D721Med (cell line): ENCODE measurements around the gene SPSB4.

Experiments used
- DNase-seq: peaks from one replicate; pipeline ENCODE4 v3.0.0; 2011; ENCODE audit warnings: low spot score; ENCODE audit not compliant: insufficient read length
- FAIRE-seq: peaks from 2 replicates; lab custom pipeline; 2011; peaks lifted over from hg19 to GRCh38; lab: Jason Lieb, UNC
- TF ChIP-seq, protein P1 (sequence below): IDR thresholded peaks from 2 replicates; pipeline ENCODE4 v1.5.1; 2012; ENCODE audit warnings: mild to moderate bottlenecking, control low read depth; ENCODE audit not compliant: insufficient read depth; ENCODE audit errors: missing control alignments

Gene SPSB4

DNA sequence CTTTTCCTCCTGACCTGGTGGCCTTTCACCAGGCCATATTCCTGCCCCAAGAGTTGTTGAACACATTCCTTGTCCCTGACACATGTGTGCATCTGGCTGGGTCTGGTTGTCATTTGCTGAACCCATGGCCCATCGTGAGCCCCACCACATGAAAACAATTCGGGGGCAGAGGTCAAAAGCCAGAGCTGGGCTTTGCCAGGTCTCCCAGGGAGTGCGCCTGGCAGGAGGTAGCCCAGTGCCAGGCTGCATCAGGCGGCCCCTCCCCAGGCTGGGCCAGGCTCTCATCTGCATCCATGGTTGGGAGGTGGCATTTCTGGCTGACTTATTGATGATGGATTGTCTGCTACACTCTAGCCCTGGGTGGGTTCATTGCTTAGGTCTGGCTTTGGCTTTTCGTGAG is 30.9 kb downstream of the SPSB4 start:
- FAIRE-seq (no peak), DNase-seq (no peak)
- TF ChIP-seq, protein P1, sequence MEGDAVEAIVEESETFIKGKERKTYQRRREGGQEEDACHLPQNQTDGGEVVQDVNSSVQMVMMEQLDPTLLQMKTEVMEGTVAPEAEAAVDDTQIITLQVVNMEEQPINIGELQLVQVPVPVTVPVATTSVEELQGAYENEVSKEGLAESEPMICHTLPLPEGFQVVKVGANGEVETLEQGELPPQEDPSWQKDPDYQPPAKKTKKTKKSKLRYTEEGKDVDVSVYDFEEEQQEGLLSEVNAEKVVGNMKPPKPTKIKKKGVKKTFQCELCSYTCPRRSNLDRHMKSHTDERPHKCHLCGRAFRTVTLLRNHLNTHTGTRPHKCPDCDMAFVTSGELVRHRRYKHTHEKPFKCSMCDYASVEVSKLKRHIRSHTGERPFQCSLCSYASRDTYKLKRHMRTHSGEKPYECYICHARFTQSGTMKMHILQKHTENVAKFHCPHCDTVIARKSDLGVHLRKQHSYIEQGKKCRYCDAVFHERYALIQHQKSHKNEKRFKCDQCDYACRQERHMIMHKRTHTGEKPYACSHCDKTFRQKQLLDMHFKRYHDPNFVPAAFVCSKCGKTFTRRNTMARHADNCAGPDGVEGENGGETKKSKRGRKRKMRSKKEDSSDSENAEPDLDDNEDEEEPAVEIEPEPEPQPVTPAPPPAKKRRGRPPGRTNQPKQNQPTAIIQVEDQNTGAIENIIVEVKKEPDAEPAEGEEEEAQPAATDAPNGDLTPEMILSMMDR = no peak

DNA sequence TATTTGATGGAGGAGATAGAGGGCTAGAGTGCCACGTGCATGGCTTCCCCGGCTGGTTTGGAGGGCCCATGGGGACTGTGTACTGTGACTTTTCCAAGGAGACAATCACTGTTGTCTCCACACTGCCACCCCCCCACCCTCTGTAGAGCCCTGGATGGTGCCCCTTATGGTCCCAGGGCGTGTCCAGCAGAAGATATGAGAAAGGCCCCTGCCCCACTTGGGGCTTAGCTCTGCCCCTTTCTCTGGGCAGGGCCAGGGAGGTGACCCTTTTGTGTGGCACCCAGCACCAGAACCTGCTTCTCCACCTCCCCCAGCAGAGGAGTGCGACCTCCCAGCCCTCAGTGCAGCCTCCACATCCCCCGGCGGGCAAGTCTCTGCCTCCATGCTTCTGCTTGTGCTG is 32.1 kb downstream of the SPSB4 start:
- no peak for DNase-seq
- no peak for FAIRE-seq
- TF ChIP-seq, protein P1 = no peak

DNA sequence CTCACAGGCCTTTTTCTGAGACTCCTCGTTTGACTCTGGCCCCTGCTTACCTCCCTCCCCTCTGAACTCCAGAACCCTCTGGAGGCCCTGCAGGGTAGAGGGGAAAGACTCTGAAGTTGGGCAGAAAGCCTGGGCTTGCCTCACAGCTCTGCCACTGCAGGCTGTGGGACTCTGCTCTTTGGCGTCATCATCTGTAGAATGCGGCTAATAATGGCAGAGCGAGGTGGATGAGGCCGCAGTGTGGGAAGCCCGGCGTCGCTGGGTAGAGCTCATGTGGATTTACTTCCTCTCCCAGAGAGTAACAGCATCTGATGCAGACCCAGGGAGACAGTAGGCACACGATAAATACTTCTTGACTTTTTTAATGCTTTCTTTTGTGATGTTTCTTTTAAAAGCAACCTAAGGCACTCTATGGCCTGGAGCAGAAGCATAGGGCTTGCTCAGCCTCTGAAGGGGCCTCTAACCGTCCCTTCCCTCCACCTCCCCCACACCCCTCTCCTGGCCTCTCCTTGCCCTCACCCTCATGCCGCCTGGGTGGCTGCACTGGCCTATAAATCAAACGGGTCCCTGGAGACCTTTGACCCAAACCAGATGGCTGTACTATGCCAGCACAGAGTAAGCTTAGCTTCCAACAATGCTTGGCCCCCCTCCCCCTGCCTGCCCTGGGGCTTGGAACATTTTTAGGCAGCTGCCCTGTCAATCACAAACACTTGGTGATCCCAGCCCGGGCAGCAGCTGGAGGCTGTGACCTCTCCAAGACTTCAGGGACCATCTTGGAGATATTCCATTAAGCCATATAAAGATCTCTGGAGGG is 32.9 kb downstream of the SPSB4 start:
- TF ChIP-seq, protein P1 = no peak
- DNase-seq (no peak), FAIRE-seq (no peak)

DNA sequence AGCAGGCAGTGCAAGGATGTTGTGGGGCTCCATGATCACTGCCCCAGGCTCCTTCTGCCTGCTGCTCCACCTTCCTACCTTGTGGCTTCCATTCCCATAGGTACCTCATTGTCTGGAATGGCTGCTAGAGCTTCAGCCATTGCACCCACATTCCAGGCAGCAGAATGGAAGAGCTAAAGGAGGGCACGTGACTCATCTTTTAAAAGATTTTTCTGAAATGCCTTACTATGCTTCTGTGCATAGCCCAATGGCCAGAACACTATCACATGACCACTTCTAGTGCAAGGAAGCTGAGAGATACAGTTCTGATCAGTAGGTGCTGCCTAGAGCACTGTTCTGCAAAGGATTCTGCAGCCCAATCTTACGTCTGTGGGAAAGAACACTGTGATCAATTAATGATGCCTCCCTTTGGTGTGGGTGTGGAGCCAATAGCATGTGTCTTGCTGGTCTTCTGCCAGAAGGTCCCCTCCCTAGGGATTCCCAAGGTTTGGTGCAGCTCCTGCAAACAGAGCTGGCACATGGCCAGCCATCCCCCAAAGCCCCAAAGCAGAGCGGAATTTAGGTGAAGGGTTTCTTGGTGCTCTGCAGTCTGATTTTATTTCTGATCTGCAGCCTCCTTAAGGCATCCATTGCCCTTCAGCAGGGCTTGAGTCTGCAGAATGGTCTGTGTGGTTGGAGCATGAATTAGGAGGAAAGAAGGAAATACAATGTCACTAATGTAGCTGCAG is 34.4 kb downstream of the SPSB4 start:
- FAIRE-seq (no peak), DNase-seq (no peak)
- TF ChIP-seq, protein P1 = no peak

DNA sequence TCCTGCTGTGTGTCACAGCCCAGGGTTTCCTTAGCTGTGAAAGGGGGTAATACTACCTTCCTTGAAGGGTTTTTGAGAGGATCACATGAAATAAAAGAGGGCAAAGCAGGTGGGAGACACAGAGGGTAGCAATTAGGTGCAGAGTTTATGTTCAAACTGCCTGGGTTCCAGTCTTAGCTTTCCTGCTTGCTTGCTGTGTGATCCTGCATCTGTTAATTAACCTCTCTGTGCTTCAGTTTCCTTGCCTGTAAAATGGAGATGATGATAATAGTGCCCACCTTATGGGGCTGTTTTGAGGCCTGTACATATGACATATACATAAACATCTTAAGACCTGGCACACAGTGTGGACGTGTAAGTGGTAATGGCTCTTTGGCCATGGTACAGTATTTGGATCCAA is 35.0 kb downstream of the SPSB4 start:
- TF ChIP-seq, protein P1 = no peak
- DNase-seq (no peak), FAIRE-seq (no peak)

DNA sequence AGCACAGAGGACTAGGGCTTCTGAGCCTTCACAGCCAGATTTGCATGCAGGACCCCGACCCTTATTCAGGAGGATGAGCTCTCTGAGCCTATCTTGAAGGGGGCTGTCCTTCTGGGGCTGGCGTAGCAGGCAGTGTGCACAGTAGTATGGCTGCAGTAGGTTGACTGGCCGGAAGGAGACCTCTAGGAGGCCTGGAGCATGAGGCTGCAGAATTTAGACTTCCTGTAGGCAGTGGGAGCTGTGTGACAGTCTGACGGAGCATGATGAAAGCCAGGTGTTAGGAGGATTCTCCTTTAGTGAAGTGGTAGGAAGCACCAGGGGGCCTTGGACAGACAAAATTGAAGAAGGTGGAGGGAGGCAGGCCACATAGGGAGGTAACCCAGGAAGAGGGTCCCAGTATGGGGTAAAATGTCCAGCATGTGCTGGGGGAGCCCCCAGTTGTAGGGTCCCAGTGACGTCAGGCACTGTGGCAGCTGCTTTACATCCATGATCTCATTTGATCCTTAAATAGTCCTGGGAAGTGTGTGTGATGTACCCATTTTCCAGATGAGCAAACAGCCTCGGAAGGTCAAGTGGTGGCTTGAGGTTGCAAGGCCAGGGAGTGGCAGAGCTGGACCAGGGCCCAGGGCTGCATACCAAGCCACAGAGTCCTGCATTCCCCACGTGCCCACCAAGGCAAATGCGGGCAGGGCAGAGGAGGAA is 36.1 kb downstream of the SPSB4 start:
- TF ChIP-seq, protein P1 = no peak
- no peak for FAIRE-seq
- DNase-seq = no peak
